ENCODE results near the gene C2CD5. TPM values are rescaled to one million over a fixed set of nuclear protein-coding genes. Genes with fewer than 3 reads are reported as not detected.

Gene C2CD5
- total RNA-seq, 1 experiment from 2014 or later: 12.6 TPM

DNA sequence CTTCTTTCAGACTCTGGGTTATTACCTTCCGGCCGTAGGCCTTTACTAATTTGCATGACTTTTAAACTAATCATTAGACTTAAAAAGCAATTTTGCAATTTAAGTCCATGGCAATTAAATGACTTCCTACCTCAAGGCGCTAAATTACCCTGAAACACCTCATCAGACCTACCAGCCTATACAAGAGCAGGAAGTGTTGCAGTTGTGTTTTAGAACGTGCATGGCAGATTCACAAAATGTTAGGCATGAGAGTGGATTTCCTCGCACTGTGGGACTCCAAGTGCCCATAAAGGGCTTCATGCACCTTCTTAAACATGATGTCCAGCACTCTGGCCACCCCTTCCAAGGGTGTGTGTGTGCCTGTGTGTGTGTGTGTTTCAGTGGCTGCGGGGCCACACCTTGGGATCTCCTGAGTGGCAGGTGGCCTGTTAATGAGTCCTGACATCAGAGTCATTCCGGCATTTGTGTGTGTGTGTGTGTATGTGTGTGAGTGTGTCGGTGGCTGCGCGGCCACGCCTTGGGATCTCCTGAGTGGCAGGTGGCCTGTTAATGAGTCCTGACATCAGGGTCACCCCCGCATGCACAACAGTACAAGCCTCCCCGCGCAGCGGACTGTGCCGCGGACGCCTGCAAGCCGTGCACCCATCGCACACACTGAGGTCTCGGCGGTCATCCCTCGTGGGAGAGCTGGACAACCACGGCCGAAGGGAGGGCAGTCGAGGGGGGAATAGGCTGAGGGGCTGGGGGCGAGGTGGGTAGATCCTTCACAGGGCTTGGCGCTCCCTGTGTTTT is 900 bp downstream of the C2CD5 start:
- Histone ChIP-seq H3K27ac (peak overlapping the region; percentile 94), H3K9me3 (replicated peaks) (no peaks in the 10 kb centered on the region), H3K4me1 (replicated peaks) (peaks cover 11% of the 10 kb centered on the region), H3K4me3 (peak overlapping the region; percentile 79), H3K27me3 (replicated peaks) (no peaks in the 10 kb centered on the region), H3K36me3 (peaks cover 7% of the 10 kb centered on the region; the same call in 1 of the 2 replicates)
- peak in 1 of 2 experiments; percentile 42 for DNase-seq (ENCODE audit: low read depth in 1 of 2, low spot score in 2 of 2)

DNA sequence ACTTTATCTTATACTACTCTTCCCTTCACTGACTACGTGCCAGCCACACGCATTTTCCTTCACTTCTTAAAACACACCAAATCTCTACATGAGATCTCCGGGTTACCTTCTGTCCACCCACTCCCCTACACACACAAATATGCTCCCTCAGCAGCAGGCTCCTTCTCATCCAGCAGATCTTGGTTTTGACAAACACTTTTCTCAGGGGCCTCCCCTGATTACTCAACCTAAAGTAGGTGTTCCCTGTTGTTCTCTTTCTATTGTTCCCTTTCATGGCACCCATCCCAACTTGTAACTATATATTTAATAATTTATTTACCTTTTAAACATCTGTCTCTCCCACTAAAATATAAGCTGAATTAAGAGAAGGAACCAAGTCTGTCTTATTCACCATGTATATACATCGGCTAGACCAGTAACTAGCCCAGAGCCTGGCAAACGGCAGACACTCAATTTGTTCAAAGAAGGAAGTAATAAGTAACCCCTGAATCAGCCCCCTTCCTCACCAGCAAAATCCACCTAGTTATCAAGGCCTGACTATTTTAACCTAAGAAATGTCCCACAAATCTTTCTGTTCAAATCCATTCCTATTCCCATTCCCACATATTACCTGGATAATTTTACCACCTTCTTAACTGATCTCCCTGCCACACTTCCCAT is 2.7 kb downstream of the C2CD5 start:
- Histone ChIP-seq H3K4me1 (replicated peaks) (peaks cover 11% of the 10 kb centered on the region), H3K27me3 (replicated peaks) (no peaks in the 10 kb centered on the region), H3K4me3 (no peak overlapping the region), H3K9me3 (replicated peaks) (no peaks in the 10 kb centered on the region), H3K27ac (no peak overlapping the region), H3K36me3 (peaks cover 7% of the 10 kb centered on the region; the same call in 1 of the 2 replicates)
- DNase-seq (ENCODE audit: low read depth in 1 of 2, low spot score in 2 of 2): no peak

DNA sequence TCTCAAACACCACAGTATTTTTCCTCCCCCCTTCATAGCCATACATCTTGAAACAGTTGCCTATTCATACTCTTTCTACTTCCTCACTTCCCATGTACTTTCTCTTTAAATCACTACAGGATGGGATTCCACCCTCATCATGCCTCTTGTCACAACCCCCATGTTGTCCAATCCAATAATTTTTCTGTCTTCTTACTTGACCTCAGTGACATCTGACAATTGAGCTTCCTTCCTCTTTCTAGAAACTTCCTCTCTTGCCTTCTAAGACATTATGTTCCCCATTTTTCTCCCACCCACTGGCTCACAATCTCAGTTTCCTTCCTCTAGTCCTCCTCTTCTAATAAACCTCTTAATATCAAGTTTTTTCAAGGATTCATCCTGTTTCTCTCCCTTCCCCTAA is 5.3 kb downstream of the C2CD5 start:
- Histone ChIP-seq H3K4me3 (no peak overlapping the region), H3K9me3 (replicated peaks) (no peaks in the 10 kb centered on the region), H3K27ac (no peak overlapping the region), H3K27me3 (replicated peaks) (no peaks in the 10 kb centered on the region), H3K4me1 (replicated peaks) (peaks cover 6% of the 10 kb centered on the region; the same call in 1 of the 2 replicates), H3K36me3 (peaks cover 7% of the 10 kb centered on the region; the same call in 1 of the 2 replicates)
- DNase-seq (ENCODE audit: low read depth in 1 of 2, low spot score in 2 of 2): no peak

DNA sequence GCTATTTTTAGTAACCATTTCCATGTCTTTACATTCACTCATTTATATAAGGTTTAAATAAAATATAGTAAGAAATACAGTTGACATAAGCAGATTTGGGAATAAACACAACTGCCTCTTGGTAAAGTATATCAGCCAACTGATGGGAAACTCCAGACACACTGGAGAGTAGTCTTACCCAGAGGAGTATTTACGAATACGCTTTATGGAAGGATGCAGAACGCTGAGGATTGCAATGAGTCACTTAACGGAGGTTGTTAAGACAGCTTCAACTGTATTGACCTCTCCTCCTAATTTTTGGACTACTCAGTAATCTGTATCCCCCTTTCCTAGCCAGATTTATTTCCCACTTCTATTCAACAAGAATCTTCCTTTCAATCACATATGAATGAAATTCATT is 6.0 kb downstream of the C2CD5 start:
- Histone ChIP-seq H3K9me3 (replicated peaks) (no peaks in the 10 kb centered on the region), H3K27ac (no peak overlapping the region), H3K36me3 (peaks cover 12% of the 10 kb centered on the region), H3K4me3 (no peak overlapping the region), H3K4me1 (replicated peaks) (peaks cover 4% of the 10 kb centered on the region; the same call in 1 of the 2 replicates), H3K27me3 (replicated peaks) (no peaks in the 10 kb centered on the region)
- no peak for DNase-seq (ENCODE audit: low read depth in 1 of 2, low spot score in 2 of 2)

DNA sequence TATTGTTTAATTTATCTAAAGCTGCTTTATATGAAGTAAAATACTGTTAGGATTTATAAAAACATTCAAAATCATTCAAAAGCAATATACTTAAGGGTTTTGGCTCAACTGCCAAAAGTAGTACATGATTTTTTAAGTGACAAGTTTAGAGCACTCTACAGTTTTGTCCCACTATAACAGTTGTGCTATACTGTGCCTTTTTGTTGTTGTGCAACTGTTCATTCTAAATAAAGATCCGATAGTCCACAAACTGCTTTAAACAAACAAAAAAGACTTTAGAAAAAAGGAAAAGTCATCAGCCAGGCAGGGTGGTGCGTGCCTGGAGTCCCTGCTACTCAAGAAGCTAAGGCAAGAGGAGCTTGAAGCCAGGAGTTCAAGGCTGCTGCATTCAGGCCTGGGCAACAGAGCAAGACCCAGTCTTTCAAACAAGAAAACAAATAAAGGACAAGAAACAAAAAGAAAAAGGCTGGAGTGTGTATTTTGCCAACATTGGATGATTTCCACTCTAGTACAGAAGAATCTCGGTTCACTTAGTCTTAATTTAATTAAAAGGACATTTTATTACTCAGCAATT is 7.3 kb downstream of the C2CD5 start:
- Histone ChIP-seq H3K9me3 (replicated peaks) (no peaks in the 10 kb centered on the region), H3K27ac (no peak overlapping the region), H3K36me3 (peaks cover 20% of the 10 kb centered on the region), H3K4me3 (no peak overlapping the region), H3K4me1 (replicated peaks) (no peaks in the 10 kb centered on the region), H3K27me3 (replicated peaks) (no peaks in the 10 kb centered on the region)
- DNase-seq (ENCODE audit: low read depth in 1 of 2, low spot score in 2 of 2): no peak

DNA sequence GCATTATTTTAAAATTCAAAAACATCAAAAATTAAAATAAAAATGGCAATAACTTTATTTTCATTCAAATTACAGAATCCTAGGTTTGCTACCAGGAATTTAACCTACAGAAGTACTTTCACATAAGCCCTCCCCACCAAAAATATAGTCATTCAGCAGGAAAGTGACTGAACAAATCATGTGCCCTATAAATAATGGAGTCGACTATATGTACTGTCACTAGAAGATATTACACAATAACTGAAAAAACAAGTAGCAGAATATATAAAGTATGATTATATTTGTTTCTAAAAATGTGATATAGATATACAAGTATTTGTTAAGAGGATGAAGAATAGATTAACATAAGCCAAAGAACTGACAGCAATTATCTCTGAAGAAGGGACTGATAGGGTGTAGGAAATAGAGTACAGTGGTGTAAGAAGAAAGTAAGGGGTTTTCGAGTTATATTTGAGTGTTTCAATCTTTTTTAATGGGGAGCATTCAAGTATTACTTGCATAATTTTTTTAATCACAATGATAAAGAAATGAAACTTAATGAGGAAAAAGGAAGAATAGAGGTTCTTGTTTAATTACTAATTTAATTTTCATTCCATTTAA is 7.9 kb downstream of the C2CD5 start:
- no peak for DNase-seq (ENCODE audit: low read depth in 1 of 2, low spot score in 2 of 2)
- Histone ChIP-seq H3K27ac (no peak overlapping the region), H3K36me3 (peaks cover 25% of the 10 kb centered on the region), H3K27me3 (replicated peaks) (no peaks in the 10 kb centered on the region), H3K9me3 (replicated peaks) (no peaks in the 10 kb centered on the region), H3K4me3 (no peak overlapping the region), H3K4me1 (replicated peaks) (no peaks in the 10 kb centered on the region)

DNA sequence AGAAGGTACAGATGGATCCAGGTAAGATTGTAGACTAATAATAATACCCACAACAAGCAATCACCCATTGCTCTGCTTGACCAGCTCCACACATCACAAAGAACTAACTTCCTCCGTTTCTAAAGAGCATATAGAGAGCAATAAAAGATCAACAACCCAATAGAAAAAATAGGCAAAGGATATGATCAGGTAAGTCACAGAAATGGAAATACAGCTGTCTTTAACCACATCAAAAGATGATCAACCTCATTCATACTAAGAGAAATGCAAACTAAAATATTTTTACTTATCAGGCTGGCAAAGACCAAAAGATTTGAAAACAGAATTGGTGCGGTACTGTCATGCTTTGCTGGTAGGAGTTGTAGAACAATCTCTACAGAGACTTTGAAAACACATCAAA is 8.9 kb downstream of the C2CD5 start:
- Histone ChIP-seq H3K9me3 (replicated peaks) (no peaks in the 10 kb centered on the region), H3K27ac (no peak overlapping the region), H3K4me1 (replicated peaks) (no peaks in the 10 kb centered on the region), H3K27me3 (replicated peaks) (no peaks in the 10 kb centered on the region), H3K4me3 (no peak overlapping the region), H3K36me3 (peaks cover 32% of the 10 kb centered on the region)
- no peak for DNase-seq (ENCODE audit: low read depth in 1 of 2, low spot score in 2 of 2)

DNA sequence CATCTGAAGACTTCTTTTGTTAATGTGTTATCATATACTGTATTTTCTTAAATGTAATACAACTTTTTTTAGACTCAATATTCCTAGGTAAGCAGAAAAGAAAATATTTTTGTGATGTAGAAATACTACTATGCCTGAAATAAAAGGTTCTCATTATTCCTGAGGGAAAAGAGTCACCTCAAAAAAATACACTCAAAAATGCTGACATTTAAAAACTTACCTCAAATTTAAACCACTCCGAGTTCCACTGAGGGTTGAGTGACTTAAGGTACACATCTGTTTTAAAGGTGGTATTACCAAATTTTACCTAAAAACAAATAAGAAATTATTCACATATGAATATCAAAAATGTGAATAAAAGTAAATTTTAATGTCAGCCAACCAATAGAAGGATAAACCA is 9.3 kb downstream of the C2CD5 start:
- no peak for DNase-seq (ENCODE audit: low read depth in 1 of 2, low spot score in 2 of 2)
- no peaks in the 10 kb centered on the region for H3K4me1 ChIP-seq (replicated peaks)
- no peaks in the 10 kb centered on the region for H3K27me3 ChIP-seq (replicated peaks)
- H3K36me3 ChIP-seq: peaks cover 32% of the 10 kb centered on the region
- H3K27ac ChIP-seq: no peak overlapping the region
- H3K9me3 ChIP-seq (replicated peaks): no peaks in the 10 kb centered on the region
- H3K4me3 ChIP-seq: no peak overlapping the region

DNA sequence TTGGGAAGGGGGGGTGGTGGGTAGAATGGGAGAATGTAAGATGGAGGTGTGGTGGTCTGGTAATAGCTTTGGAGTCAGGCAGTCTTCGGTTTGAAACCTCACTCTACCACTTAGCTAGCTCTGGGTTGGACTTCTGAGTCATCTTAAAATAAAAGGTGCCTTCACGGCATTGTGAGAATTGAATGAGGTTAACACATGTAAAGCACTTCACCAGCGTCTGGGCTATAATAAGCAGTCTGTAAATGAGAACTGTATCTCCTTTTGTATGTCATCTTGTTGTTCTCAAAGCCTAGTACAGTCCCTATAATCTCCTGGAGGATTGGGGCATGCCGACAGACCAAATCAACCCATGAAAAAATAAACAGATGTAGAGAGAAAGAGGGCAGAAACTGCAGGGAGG is 11.2 kb downstream of the C2CD5 start:
- no peak for DNase-seq (ENCODE audit: low read depth in 1 of 2, low spot score in 2 of 2)
- peaks cover 35% of the 10 kb centered on the region for H3K36me3 ChIP-seq
- no peaks in the 10 kb centered on the region for H3K9me3 ChIP-seq (replicated peaks)
- H3K27ac ChIP-seq: no peak overlapping the region
- no peak overlapping the region for H3K4me3 ChIP-seq
- H3K4me1 ChIP-seq (replicated peaks): peaks cover 11% of the 10 kb centered on the region
- H3K27me3 ChIP-seq (replicated peaks): no peaks in the 10 kb centered on the region

DNA sequence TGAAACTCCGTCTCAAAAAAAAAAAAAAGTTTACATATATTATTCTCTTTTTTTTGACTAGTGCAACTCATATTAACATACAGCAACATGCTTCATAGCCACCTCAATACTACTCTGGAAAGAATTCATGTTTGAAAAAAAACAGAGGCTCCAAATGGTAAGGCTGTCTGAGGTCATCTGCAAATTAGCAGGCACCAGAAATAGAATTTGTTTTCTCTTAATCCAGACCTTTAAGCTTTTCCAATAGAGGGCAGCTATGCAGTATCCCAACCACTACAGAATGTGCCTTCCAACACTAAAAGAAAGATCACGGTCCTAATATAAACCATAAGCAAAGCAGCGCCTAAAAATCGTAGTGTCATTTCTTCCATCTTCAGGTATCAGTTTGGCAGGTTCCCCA is 12.0 kb downstream of the C2CD5 start:
- no peaks in the 10 kb centered on the region for H3K27me3 ChIP-seq (replicated peaks)

DNA sequence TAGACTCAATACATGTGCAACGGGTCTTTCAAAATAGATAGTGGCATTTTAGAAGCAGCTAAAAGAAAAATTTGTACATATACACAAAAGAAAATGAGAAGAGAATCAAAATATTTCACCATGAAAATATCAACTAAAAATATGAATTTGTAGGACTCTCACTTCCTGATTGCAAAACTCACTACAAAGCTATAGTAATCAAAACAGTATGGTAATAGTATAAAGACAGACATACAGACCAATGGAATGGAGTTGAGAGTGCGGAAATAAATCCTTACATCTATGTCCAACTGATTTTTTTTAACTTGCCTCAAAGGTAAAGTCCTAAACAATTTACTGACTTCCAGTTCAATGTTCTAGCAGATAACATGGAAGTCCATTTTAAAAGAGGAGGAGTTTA is 13.1 kb downstream of the C2CD5 start:
- H3K27me3 ChIP-seq (replicated peaks): no peaks in the 10 kb centered on the region
- no peak overlapping the region for H3K27ac ChIP-seq
- H3K36me3 ChIP-seq: peaks cover 35% of the 10 kb centered on the region
- H3K9me3 ChIP-seq (replicated peaks): no peaks in the 10 kb centered on the region
- peaks cover 16% of the 10 kb centered on the region for H3K4me1 ChIP-seq (replicated peaks)
- DNase-seq (ENCODE audit: low read depth in 1 of 2, low spot score in 2 of 2): no peak
- H3K4me3 ChIP-seq: no peak overlapping the region

More for the DNA sequence above, 12.0 kb downstream of the C2CD5 start:
- H3K9me3 ChIP-seq (replicated peaks): no peaks in the 10 kb centered on the region
- no peak overlapping the region for H3K4me3 ChIP-seq
- no peak for DNase-seq (ENCODE audit: low read depth in 1 of 2, low spot score in 2 of 2)
- H3K4me1 ChIP-seq (replicated peaks): peaks cover 16% of the 10 kb centered on the region
- H3K36me3 ChIP-seq: peaks cover 35% of the 10 kb centered on the region
- H3K27ac ChIP-seq: no peak overlapping the region

DNA sequence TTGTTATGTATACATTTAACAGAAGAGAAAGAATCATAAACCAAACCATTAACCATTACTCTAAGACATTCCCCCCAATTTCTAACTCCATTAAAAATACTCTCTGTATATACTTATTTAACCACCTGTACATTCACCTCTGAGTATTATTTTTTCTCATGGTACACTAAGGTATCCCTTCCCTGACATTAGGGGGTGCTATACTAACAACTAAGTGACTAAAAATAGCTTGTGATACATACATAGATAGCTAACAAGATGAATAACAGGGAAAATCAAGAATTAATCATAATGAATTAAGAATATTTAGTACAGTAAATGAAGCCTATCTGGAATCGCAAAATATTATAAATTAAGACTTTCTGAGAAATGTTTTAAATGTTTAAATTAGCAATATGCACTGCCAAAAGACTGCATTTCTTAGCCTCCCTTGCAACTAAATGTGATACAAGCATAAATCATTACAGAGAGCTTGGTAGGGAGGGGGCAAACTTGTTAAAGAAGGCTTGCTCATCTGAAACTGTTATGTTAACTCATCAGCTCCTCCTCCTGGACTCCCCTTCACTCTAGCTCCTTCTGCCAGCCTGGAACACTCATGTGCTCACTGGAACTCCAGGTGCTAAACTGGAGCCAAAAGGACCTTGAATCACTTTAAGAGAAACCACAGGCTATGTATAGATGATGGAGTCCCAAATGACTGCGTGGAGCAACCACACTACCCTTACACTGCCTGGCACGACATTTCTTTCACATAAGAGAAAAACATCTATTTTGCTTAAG is 14.9 kb downstream of the C2CD5 start:
- Histone ChIP-seq H3K27me3 (replicated peaks) (no peaks in the 10 kb centered on the region), H3K4me3 (no peak overlapping the region), H3K36me3 (peaks cover 40% of the 10 kb centered on the region), H3K4me1 (replicated peaks) (peaks cover 22% of the 10 kb centered on the region), H3K27ac (peak overlapping the region; percentile 89; the same call in 1 of the 2 replicates), H3K9me3 (replicated peaks) (no peaks in the 10 kb centered on the region)
- DNase-seq (ENCODE audit: low read depth in 1 of 2, low spot score in 2 of 2): no peak

DNA sequence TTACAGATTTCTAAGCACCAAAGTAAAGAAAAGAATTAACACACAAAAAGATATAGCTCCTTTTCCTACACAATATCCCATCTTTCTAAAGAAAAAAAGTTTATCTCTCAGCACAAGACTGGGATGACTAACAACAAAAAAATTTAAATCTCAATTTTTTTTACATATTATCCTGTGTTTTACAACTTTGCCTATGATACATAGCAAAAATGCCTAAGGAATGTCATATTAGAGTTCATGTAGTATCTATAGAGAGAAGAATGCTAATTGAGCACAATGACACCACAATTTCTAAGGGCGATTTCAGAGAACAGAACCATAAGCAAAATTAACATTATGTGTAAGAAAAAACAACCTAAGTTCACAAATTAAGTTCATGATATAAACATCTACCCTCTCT is 16.3 kb downstream of the C2CD5 start:
- Histone ChIP-seq H3K27ac (peak overlapping the region; percentile 89), H3K4me1 (replicated peaks) (peaks cover 22% of the 10 kb centered on the region), H3K4me3 (no peak overlapping the region), H3K9me3 (replicated peaks) (no peaks in the 10 kb centered on the region), H3K27me3 (replicated peaks) (no peaks in the 10 kb centered on the region), H3K36me3 (peaks cover 36% of the 10 kb centered on the region)
- peak in 1 of 2 experiments; percentile 70 for DNase-seq (ENCODE audit: low read depth in 1 of 2, low spot score in 2 of 2)

All from SJSA1 (cell line).